Activated CD8-positive, alpha-beta T cell treated with anti-CD3 and anti-CD28 coated beads, Interleukin-2, amount 10 ng/mL, durations not matched to agents 7 days and 5 days (primary cell): ENCODE data around the gene HNRNPF. TPM values are rescaled to one million over a fixed set of nuclear protein-coding genes. Genes with fewer than 3 reads are reported as not detected.

Source experiments
- ATAC-seq: fragments of 150-1000 bp; cut with Tn5 transposase; one replicate; pipeline ENCODE4 v1.10.0; 2021; ENCODE audit warnings: moderate library complexity
- CTCF ChIA-PET: fragments of 350-600 bp; sonication (Branson Sonifier 250); formaldehyde crosslinking; loops from one replicate; lab custom pipeline; 2021; ENCODE audit warnings: antibody characterized with exemption; lab: Charles Lee
- POLR2A ChIA-PET: fragments of 350-600 bp; sonication (Branson Sonifier 250); formaldehyde crosslinking; loops from one replicate; lab custom pipeline; 2021; ENCODE audit warnings: antibody characterized with exemption; lab: Charles Lee
- DNase-seq: peaks from one replicate; pipeline ENCODE4 v3.0.0-alpha.2; 2020
- H3K27ac Mint-ChIP-seq: one replicate; pipeline ENCODE4 v1.8.0; 2021; ENCODE audit warnings: mild to moderate bottlenecking, mixed read lengths
- H3K27me3 Mint-ChIP-seq: one replicate; pipeline ENCODE4 v1.8.0; 2021; ENCODE audit warnings: low read depth, mixed read lengths
- H3K36me3 Mint-ChIP-seq: one replicate; pipeline ENCODE4 v1.8.0; 2021; ENCODE audit warnings: low read depth, mixed read lengths
- H3K4me1 Mint-ChIP-seq: one replicate; pipeline ENCODE4 v1.8.0; 2021; ENCODE audit warnings: low read depth, mixed read lengths
- H3K4me3 Mint-ChIP-seq: one replicate; pipeline ENCODE4 v1.8.0; 2021; ENCODE audit warnings: mild to moderate bottlenecking, mixed read lengths
- H3K9me3 Mint-ChIP-seq: one replicate; pipeline ENCODE4 v1.8.0; 2022; ENCODE audit warnings: mixed read lengths; ENCODE audit not compliant: insufficient read depth
- total RNA-seq, 2 experiments: library from RNA; stranded (reverse); gene quantifications; one replicate each; pipeline ENCODE4 v1.2.3, GENCODE V29; 2021

Gene HNRNPF
- total RNA-seq, 2 experiments from 2014 or later, result 512 to 515 TPM

- Mint-ChIP-seq H3K9me3 (no peaks in the 10 kb centered on the region), H3K4me3 (no peak overlapping the region), H3K27me3 (peaks cover 20% of the 10 kb centered on the region), H3K36me3 (peaks cover 5% of the 10 kb centered on the region), H3K4me1 (peaks cover 41% of the 10 kb centered on the region), H3K27ac (no peak overlapping the region)
- ChIA-PET CTCF (interaction anchor here (1.8 kb wide), 1 partner anchor 132 kb away, joined by 7 read pairs; no protein-coding TSS in a partner anchor), POLR2A (interaction anchor here (1.0 kb wide), 1 partner anchor 39 kb away, joined by 3 read pairs; no protein-coding TSS in a partner anchor)
- DNase-seq (no peak), ATAC-seq (no peak)
Observed at GRCh38 chr10:43336641-43337318, 72.2 kb downstream of the HNRNPF start.

DNA sequence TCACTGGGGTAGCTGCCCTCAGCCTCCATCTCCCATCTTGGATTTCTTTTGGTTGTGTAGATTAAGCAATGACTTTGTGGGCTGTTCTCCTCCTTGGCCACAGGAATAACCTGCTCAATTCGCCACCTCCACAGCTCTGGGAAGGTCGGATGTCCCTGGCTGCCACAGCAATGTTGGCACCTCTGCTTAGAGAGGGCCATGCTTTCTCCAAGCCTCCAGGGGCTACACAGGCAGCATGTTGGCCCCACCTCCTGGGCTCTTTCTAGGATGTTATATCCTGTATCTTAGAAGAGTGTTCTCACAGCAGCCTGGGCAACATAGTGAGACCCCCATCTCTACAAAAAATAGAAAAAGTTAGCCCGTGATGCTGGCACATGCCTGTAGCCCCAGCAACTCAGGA, 72.9 kb downstream of the HNRNPF start:
- POLR2A ChIA-PET, result interaction anchor here (1.0 kb wide), 1 partner anchor 39 kb away, joined by 3 read pairs; no protein-coding TSS in a partner anchor
- peaks cover 44% of the 10 kb centered on the region for H3K4me1 Mint-ChIP-seq
- DNase-seq, result no peak
- CTCF ChIA-PET, result interaction anchor here (1.8 kb wide), 1 partner anchor 131 kb away, joined by 7 read pairs; no protein-coding TSS in a partner anchor
- peaks cover 8% of the 10 kb centered on the region for H3K36me3 Mint-ChIP-seq
- no peaks in the 10 kb centered on the region for H3K9me3 Mint-ChIP-seq
- H3K27ac Mint-ChIP-seq, result no peak overlapping the region
- peaks cover 20% of the 10 kb centered on the region for H3K27me3 Mint-ChIP-seq
- no peak overlapping the region for H3K4me3 Mint-ChIP-seq
- ATAC-seq, result no peak

Other genes starting within 250 kb of the HNRNPF start
- 1 to 10 TPM; 3.6 to 4.0 TPM for gene RASGEF1A, start 142.1 kb downstream of the HNRNPF start, total RNA-seq
- not detected for gene FXYD4, start 37.5 kb downstream of the HNRNPF start, total RNA-seq
- 1 to 10 TPM; 4.8 to 5.2 TPM for gene ZNF487, start 27.9 kb upstream of the HNRNPF start, total RNA-seq
- 1 to 10 TPM in 1 of 2 experiments, under 1 TPM in 1; 0.52 to 1.1 TPM for gene ZNF239, start 165.4 kb upstream of the HNRNPF start, total RNA-seq
- gene ZNF485, start 197.3 kb upstream of the HNRNPF start, total RNA-seq, result 1 to 10 TPM; 4.7 to 4.8 TPM
- gene ZNF32, start 239.7 kb upstream of the HNRNPF start, total RNA-seq, result 10 to 100 TPM; 16.5 to 18.0 TPM